NOMO-1 (cell line): Measurements from ENCODE around the gene NSUN4.
A peak's percentile ranks its signal among the peaks of the same experiment; 100 is the strongest.
"Not testable (repeated sequence)": the region's sequence is repeated elsewhere in the genome, so short reads cannot be mapped to it uniquely, and the experiment has no call there.

Experiments used
- DNase-seq, 2 experiments: peaks; one replicate each; lab custom pipeline; 2025; ENCODE audit not compliant: unreplicated experiment in 2 of 2; lab: John Stamatoyannopoulos, UW

NSUN4 gene

DNA sequence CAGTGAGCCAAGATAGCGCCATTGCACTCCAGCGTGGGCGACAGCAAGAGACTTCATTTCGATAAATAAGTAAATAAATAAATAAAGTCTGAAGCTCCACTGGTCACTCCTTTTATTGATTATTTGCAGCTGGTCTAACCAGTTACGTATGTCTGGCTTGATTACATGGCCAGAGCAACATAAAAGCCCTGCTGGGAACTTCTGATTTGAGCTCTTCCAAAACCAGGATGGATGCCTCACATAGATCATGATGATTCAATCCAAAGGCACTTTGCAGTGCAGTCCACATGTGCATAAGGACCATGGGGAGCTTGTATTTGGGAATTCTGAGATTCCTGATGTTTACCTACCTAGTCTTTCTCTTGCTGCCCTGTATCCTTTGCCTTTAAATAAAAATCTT, 24.0 kb downstream of the NSUN4 start:
- no peak for DNase-seq

DNA sequence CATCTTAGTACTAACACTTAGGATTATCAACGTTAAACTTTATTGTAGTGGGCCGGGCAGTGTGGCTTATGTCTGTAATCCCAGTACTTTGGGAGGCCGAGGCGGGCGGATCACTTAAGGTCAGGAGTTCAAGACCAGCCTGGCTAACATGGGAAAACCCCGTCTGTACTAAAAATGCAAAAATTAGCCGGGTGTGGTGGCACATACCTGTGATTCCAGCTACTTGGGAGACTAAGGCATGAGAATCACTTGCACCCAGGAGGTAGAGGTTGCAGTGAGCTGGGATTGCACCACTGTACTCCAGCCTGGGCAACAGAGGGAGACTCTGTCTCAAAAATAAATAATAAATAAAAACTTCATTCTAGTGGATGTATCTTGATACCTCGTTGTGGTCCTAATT, 25.2 kb downstream of the NSUN4 start:
- not testable (repeated sequence) for DNase-seq

DNA sequence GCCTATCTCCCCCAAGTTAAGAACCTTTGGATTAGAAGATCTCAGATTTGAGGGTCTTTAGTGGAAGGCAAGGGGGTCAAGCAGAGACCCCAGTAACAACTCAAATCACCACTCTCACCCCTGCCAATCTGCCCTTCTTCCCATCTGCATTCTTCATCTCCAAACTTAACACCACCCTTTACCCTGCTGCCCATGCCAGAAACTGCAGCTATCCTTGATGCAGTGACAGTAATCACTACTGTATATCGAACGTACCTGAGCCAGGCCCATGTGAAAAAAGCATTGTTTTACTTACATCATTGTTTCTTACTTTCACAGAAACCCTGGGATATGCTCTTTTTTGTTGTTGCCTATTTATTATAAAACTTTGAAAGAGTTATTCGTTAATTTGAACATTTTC, 26.5 kb downstream of the NSUN4 start:
- no peak for DNase-seq

DNA sequence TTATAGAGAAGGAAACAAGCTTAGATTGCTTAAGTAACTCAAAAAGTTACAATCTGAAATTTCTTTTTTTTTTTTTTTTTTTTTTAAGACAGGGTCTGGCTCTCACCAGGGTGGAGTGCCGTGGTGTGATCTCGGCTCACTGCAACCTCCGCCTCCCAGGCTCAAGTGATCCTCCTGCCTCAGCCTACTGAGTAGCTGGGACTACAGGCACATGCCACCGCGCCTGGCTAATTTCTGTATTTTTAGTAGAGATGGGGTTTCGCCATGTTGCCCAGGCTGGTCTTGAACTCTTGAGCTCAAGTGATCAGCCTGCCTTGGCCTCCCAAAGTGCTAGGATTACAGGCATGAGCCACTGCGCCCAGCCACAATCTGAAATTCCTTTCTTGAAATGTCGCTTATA, 27.1 kb downstream of the NSUN4 start:
- not testable (repeated sequence) for DNase-seq

DNA sequence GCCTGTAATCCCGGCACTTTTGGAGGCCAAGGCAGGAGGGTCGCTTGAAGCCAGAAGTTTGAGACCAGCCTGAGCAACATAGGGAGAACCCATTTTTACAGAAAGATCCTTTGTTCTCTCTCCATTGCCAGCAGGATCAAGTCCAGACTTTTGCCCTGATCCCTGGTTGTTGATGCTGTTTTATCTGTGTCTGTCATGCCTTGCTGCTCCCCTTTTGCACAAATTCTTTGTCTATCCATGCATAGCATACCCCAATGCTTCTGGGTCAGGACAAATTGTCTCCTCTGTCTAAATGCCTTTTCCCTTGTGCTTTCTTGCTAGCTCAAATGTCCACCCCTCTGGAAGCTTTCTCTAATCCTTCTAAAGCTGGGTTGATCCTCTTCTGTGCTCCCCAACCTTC, 28.2 kb downstream of the NSUN4 start:
- DNase-seq: no peak

DNA sequence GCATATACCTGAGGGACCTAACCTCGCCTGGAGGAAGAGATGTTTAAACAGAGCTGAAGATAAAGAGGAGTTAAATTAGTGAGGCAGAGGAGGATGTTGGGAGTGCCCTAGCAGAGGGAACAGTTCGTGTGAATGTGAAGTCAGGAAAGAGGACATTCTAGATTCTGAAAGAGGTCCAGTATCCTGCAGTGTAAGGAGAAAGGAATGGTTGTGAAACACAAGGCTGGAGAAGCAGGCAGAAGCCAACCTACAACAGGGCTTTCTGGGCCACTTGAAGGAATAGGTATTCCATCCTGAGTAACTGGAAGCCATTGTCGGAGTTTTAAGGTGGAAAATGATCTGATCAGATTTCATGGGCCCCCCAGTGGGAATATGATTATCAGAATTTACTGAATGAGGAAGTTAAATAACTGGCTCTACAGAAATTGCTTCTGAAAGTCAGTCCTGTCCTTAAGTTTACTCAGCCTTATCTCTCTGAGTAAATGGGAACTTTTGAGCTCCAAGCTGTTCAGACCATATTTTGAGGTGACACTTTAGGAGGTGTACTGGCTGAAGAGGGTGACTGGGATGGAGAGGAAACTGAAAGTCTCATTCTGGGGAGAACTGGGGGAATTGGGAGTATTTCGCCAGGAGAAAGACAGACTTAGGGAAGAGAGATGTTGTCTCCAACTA, 29.1 kb downstream of the NSUN4 start:
- peak in 1 of 2 experiments; percentile 23 for DNase-seq

DNA sequence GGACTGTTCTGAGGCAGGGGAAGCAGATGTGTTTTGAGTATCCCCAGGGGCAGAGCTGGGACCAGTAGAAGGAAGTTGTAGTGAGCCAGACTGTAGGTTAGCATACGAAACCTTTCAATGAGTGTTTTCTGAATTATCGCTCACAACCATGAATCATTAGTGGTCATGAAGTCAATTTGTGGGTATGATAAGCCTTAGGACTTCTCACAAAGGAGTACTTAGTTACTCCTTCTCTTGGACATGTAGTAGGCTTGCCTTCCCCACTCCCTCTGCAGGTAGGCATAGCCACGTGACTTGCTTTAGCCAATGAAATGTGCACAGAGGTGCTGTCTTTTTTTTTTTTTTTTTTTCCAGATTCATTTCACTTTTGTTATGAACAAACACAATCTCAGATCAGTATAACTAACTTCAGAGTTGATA, 29.6 kb downstream of the NSUN4 start:
- peak; percentile 32 to 72 for DNase-seq

DNA sequence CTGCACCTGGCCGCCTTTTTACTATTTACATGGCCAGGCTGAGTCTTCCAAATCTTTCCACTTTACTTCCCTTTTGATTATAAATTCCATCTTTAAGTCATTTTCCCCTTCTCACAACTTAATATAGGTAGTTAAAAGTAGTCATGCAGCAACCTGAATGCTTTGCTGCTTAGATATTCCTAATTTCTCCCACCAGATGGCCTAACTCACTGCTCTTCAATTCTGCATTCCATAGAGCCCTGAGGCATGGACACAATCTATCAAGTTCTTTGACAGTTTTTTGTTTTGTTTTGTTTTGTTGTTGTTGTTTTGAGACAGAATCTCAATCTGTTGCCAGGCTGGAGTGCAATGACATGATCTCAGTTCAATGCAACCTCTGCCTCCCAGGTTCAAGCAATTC, 31.8 kb downstream of the NSUN4 start:
- DNase-seq: no peak

DNA sequence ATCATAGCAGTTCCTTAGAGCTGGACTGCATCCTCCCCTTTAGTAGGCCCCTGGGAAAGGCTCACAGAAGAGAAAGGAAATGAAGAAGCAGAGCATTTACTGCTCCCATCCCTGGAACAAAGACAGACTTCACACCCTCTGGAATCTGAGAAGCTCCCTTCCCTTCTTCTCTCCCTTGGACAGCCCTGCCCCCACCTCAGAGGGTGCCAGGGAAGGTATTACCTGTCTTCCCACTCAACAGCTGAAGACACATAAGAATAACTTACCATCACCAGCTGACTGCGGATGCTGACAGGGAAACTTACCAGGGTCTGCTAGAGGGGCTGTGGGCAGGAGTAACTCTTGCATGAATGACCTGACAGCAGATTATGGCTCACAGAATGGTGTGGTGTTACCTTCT, 39.4 kb downstream of the NSUN4 start:
- DNase-seq: no peak

DNA sequence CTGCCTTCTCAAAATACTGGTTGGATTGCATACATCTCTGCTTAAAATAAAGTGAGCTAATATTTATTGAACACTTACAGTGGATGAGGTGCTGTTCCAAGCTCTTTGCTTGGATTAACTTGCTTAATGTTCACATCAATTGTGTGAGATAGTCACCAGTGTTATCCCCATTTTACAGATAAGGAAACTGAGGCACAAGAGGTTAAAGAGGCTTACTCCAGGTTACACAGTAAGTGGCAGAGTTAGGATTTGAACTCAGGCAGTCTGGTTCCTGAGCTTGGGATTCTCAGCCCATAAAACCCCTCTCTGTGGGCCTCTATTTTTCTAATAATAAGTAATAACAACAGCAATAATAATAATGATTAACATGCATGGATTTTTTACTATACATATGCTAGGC, 39.9 kb downstream of the NSUN4 start:
- no peak for DNase-seq

DNA sequence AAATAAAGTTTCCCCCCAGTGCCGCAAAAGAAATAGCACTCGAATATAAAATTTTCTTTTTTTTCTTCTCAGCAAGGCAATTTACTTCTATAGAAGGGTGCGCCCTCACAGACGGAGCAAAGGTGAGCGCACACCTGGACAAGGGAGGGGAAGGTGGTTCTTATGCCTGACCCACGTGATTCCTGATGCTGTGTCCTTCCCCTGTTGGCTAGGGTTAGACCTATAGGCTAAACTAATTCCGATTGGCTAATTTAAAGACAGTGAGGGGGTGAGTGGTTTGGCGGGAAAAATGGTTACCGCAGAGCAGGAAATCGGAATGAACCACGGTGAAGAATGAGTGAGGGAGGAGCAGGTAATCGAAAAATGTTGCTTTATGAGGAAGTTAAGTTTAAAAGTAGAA, 52.9 kb downstream of the NSUN4 start:
- no peak for DNase-seq

DNA sequence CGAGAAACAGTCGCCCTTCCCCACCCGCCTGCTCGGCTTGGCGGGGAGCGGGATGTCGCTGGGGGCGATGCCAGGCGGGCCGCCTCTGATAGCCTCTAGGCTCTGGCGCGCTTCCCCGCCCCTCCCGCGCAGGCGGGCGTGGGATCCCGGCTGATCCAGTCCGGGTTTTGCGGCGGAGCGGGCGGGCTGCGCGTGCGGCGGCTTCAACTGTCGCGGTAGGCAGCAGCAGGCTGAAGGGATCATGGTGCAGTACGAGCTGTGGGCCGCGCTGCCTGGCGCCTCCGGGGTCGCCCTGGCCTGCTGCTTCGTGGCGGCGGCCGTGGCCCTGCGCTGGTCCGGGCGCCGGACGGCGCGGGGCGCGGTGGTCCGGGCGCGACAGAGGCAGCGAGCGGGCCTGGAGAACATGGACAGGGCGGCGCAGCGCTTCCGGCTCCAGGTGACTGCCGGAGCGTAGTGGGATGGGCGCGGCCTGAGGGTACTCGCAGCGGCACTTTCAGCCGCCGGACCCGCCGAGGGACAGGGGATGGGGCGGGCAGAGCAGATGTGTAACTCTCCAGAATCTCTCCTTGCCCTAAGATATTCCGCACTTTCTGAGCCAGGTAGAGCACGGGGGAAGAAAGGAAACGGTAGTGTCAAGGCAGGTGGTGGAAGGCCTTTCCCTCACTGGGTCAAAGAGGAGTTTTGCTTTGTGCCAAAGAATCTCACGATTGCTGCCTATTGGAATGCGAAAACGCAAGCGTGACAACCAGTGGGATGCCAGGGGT, 53.7 kb downstream of the NSUN4 start, which contains the start of gene FAAH:
TSS of gene FAAH (plus strand) at position 210 of the 764 bp plus-strand sequence. CDS start at position 242, 32 bp downstream.
- peak; percentile 66 to 70 for DNase-seq

DNA sequence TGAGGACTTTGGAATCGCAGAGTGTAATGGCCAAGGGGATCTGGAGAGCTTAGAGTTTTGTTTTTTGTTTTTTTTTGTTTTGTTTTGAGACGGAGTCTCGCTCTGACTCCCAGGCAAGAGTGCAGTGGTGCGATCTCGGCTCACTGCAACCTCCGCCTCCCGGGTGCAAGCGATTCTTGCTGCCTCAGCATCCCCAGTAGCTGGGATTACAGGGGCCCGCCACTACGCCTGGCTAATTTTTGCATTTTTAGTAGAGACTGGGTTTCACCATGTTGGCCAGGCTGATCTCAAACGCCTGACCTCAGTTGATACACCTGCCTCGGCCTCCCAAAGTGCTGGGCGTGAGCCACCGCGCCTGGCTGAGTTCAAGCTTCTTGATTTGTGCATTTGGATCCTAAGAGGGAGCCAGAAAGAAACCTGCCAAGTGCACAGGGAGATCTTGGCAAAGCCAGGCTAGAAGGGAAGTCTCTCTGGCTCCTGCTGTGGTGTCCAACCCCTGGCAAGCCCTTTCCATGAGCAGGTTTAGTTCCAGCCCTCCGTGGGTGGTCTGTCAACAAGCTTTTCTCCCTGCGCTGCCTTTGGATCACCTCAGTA, 54.4 kb downstream of the NSUN4 start:
- no peak for DNase-seq

DNA sequence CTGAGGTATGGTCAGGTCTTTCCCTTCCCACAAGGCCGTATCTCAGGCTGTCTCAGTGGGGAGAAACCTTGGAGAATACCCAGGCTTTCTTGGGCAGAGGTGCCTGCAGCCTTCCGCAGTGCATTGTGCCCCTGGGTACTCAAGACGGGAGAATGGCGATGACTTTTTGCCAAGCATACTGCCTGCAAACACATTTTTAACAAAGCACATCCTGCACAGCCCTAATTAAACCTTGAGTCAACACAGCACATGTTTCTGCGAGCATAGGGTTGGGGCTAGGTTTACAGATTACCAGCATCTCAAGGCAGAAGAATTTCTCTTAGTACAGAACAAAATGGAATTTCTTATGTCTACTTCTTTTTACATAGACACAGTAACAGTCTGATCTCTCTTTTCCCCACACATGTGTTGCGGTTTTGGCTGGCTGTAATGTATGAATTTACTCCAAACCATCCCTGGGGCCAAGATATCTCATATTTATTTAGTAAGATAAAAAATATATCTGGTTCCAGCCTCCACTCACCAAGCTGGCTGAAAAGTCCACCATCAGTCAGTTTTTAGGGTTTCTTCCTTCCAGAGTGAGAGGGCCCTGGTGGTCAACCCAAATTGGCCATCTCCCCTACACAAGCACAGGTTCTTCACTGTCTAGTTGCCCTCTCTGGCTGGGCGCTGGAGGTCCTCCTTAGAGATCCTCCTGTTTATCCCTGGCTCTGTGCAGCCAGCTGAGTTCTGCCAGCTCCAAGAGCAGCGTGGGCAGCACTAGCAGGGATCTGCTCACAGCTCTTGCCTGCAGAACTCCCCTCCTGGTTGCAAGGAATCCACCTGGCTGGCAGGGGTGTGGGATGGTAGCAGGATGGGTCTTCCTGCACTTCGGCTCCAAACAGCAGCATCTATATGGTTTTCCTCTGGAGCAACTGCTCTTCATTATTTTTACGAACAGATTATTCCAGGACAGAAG, 56.1 kb downstream of the NSUN4 start:
- DNase-seq: no peak

DNA sequence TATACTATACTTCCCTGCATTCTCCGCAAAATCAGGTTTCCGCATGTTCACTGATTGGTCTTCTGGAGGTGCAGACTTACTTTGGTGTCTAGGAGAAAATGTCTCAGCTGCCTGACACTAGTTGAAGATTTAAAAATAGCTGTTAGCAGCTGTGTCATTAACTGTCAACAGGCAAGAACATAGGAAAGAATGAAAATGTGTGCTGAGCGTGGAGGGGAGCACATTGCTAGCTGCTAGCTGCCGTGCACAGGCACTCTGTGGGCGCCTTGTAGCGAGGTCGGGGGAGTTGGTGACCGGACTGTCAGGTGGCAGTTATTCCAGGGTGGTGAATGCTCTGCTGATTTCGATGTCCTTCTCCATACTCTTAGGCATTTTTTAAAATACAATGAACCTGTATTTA, 58.7 kb downstream of the NSUN4 start:
- no peak for DNase-seq

DNA sequence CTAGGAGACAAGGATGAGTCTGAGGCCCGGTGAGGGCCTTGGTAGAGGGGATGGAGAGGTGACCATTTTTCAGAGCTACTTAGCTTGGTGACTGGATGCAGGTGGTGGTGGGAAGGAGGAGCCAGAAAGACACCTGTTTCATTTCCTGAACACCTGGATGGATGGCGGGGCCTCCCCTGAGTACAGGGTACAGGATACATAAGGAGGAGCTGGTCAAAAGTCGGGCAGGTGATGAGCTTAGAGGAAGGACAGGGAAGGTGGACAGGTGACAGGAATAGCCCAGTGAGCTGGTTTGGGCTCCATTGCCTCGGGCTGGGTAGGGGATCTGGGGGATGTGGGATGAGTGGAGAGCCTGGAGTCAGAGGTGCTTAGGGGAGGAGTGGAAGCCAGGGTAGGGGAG, 59.8 kb downstream of the NSUN4 start:
- no peak for DNase-seq

DNA sequence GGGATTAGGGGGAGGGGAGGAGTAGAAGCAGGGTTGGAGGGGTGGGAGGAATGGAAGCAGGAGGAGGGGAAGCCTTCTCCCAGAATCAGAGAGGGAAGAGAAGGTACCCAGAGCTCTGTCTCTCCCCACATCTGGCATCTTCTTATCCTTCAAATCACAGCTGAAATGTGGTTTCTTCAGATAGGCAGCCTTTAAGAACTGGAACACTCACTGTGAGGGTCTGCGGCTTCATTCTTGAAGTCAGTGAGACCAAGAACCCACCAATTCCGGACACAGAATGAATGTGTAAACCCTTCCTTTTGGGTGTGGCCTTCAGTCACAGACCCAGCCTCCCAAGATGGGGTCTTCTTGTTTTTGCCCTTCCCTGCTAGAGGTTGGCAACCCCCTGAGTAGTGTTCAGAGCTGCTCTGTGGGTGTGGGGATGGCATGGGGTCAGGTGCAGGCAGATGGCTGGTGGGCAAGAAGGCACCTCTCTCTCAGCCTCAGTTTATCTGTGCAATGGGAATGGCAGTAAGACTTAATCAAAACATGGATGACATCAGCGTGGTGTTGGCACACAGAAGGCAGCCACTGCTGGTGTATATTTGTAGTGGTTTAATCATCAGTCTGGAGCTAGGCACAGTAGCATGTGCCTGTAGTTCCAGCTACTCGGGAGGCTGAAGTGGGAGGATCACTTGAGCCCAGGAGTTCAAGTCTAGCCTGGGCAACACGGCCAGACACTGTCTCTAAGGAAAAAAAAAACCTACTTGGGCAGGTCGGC, 60.7 kb downstream of the NSUN4 start:
- DNase-seq: no peak

DNA sequence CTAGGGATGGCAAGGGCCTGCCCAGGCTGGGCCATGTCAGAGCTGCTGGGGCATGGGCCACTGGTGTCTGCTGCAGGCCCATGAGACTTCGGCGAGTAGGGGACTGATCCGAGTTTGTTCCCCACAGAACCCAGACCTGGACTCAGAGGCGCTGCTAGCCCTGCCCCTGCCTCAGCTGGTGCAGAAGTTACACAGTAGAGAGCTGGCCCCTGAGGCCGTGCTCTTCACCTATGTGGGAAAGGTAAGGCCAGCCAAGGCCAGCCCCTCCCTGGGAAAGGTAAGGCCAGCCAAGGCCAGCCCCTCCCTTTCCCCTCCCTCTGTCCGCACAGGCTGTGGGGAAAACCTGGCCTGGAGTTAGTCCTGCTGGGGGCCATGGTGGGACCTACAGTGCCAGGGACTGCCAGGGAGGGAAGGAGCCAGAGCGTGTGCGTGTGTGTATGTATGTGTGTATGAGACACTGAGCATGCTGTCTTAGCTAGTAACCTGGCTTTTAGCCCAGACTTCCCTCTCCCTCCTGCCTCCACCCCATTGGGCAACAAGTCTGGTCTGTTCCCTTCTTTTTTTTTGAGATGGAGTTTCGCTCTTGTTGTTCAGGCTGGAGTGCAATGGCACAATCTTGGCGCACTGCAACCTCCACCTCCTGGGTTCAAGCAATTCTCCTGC, 61.5 kb downstream of the NSUN4 start:
- peak; percentile 15 to 45 for DNase-seq

DNA sequence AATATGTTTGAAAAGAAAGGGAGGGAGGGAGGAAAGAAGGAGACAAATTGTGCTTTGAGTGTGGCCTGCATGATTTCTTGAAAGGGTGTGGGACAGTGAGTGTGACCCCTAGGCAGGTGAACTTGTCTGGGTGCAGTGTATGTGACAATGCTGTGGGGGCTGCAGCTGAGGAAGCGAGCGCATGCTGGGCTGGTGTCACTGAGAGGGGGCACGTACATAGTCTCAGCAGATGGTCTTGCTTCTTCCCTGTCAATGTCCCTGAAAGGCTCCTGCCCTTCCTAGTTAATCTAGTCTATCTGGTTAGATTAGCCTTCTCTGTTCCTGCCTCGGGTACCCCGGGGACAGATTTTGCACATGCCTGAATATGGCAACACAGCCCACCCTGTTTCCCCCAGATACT, 63.3 kb downstream of the NSUN4 start:
- no peak for DNase-seq
